GM23338 (cell line): ENCODE measurements around the gene HSPA9. TPM values are rescaled to one million over a fixed set of nuclear protein-coding genes. Genes with fewer than 3 reads are reported as not detected.

Source experiments
- ATAC-seq: fragments of 200-7000 bp; cut with Tn5 transposase; 3 replicates; pipeline ENCODE4 v1.9.1; 2020
- DNase-seq: peaks from one replicate; pipeline ENCODE4 v3.0.0-alpha.2; 2015; ENCODE audit warnings: low spot score
- H2AFZ ChIP-seq: fragments of 200-600 bp; sonication (generic); 2 replicates; pipeline ENCODE4 v1.8.0; 2016; ENCODE audit warnings: antibody characterized with exemption, mild to moderate bottlenecking, moderate library complexity
- H3F3A ChIP-seq: fragments of 200-600 bp; sonication (generic); replicated peaks from 2 replicates; pipeline ENCODE4 v1.8.0; 2017; ENCODE audit warnings: antibody characterized with exemption, mixed run types, low read depth
- H3K27ac ChIP-seq: fragments of 200-600 bp; sonication (generic); 2 replicates; pipeline ENCODE4 v1.6.1; 2016; ENCODE audit warnings: low read depth
- H3K27me3 ChIP-seq: fragments of 200-600 bp; sonication (generic); 2 replicates; pipeline ENCODE4 v1.8.0; 2016; ENCODE audit warnings: mild to moderate bottlenecking, mixed run types, moderate library complexity; ENCODE audit not compliant: insufficient read depth
- H3K36me3 ChIP-seq: fragments of 200-600 bp; sonication (generic); 2 replicates; pipeline ENCODE4 v1.8.0; 2016; ENCODE audit warnings: mild to moderate bottlenecking; ENCODE audit not compliant: insufficient read depth
- H3K4me1 ChIP-seq: fragments of 200-600 bp; sonication (generic); 2 replicates; pipeline ENCODE4 v1.8.0; 2016; ENCODE audit warnings: mild to moderate bottlenecking, moderate library complexity; ENCODE audit not compliant: insufficient read depth
- H3K4me2 ChIP-seq: fragments of 200-600 bp; sonication (generic); 2 replicates; pipeline ENCODE4 v1.7.1; 2017; ENCODE audit warnings: mixed run types
- H3K4me3 ChIP-seq: fragments of 200-600 bp; sonication (generic); 2 replicates; pipeline ENCODE4 v1.6.1; 2016; ENCODE audit warnings: mixed run types
- H3K79me2 ChIP-seq: fragments of 200-600 bp; sonication (generic); replicated peaks from 2 replicates; pipeline ENCODE4 v1.8.0; 2017; ENCODE audit warnings: mild to moderate bottlenecking; ENCODE audit not compliant: insufficient read depth
- H3K9me2 ChIP-seq: fragments of 200-600 bp; sonication (generic); 2 replicates; pipeline ENCODE4 v1.8.0; 2017; ENCODE audit not compliant: insufficient read depth
- H4K20me1 ChIP-seq: fragments of 200-600 bp; sonication (generic); replicated peaks from 2 replicates; pipeline ENCODE4 v1.8.0; 2017; ENCODE audit warnings: mild to moderate bottlenecking; ENCODE audit not compliant: insufficient read depth
- H3K27ac Mint-ChIP-seq: 2 replicates; pipeline ENCODE4 v1.8.0; 2020; ENCODE audit warnings: inconsistent platforms, mild to moderate bottlenecking, moderate library complexity, mixed read lengths
- H3K27me3 Mint-ChIP-seq: 3 replicates; pipeline ENCODE4 v1.8.0; 2022; ENCODE audit warnings: low read depth, mild to moderate bottlenecking, moderate library complexity, mixed read lengths, inconsistent platforms; ENCODE audit not compliant: insufficient read depth, poor library complexity
- H3K36me3 Mint-ChIP-seq: 3 replicates; pipeline ENCODE4 v1.8.0; 2021; ENCODE audit warnings: low read depth, mild to moderate bottlenecking, inconsistent platforms, moderate library complexity, mixed read lengths
- H3K4me1 Mint-ChIP-seq: 3 replicates; pipeline ENCODE4 v1.8.0; 2020; ENCODE audit warnings: mild to moderate bottlenecking, inconsistent platforms, mixed read lengths
- H3K4me3 Mint-ChIP-seq: 3 replicates; pipeline ENCODE4 v1.8.0; 2021; ENCODE audit warnings: moderate library complexity, mild to moderate bottlenecking, inconsistent platforms, mixed read lengths
- H3K9me3 Mint-ChIP-seq: 3 replicates; pipeline ENCODE4 v1.8.0; 2020; ENCODE audit warnings: moderate library complexity, mild to moderate bottlenecking, inconsistent platforms, mixed read lengths
- CREB1 ChIP-seq: fragments of 250-450 bp; sonication (Bioruptor Pico); IDR thresholded peaks from 2 replicates; pipeline ENCODE4 v1.5.0; 2020; ENCODE audit warnings: low read depth, mild to moderate bottlenecking, moderate library complexity
- EZH2 ChIP-seq: fragments of 200-600 bp; sonication (generic); IDR thresholded peaks from one replicate; pipeline ENCODE4 v1.8.0; 2017; ENCODE audit warnings: antibody characterized with exemption, mild to moderate bottlenecking, low read depth; ENCODE audit not compliant: unreplicated experiment
- EZH2phosphoT487 ChIP-seq: fragments of 200-600 bp; sonication (generic); IDR thresholded peaks from one replicate; pipeline ENCODE4 v1.8.1; 2018; ENCODE audit warnings: antibody characterized with exemption; ENCODE audit not compliant: unreplicated experiment
- JUNB ChIP-seq: IDR thresholded peaks from one replicate; pipeline ENCODE4 v1.6.1; 2016; ENCODE audit warnings: antibody characterized with exemption; ENCODE audit not compliant: unreplicated experiment
- NANOG ChIP-seq: IDR thresholded peaks from 2 replicates; pipeline ENCODE4 v1.6.1; 2016; ENCODE audit warnings: antibody characterized with exemption, borderline replicate concordance
- POLR2AphosphoS5 ChIP-seq: IDR thresholded peaks from 2 replicates; pipeline ENCODE4 v1.6.1; 2016; ENCODE audit warnings: antibody characterized with exemption, low read depth
- REST ChIP-seq: IDR thresholded peaks from one replicate; pipeline ENCODE4 v1.6.1; 2018; ENCODE audit warnings: antibody characterized with exemption; ENCODE audit not compliant: unreplicated experiment
- STAT1 ChIP-seq: IDR thresholded peaks from one replicate; pipeline ENCODE4 v1.6.1; 2016; ENCODE audit warnings: antibody characterized with exemption; ENCODE audit not compliant: unreplicated experiment
- ZNF114 ChIP-seq: fragments of 250-450 bp; sonication (Bioruptor Pico); IDR thresholded peaks from 2 replicates; pipeline ENCODE4 v1.5.0; 2020; ENCODE audit warnings: mild to moderate bottlenecking, moderate library complexity
- ZNF331 ChIP-seq: fragments of 250-450 bp; sonication (Bioruptor Pico); IDR thresholded peaks from 2 replicates; pipeline ENCODE4 v1.5.0; 2020; ENCODE audit warnings: low read depth, mild to moderate bottlenecking, moderate library complexity
- ZNF462 ChIP-seq: fragments of 250-450 bp; sonication (Bioruptor Pico); IDR thresholded peaks from 2 replicates; pipeline ENCODE4 v1.5.0; 2020; ENCODE audit warnings: mild to moderate bottlenecking, moderate library complexity
- polyA plus RNA-seq: library from polyadenylated mRNA; unstranded; fragments of >200 nt; fragmentation: Nextera tagmentation; extraction: Ambion mirVana; gene quantifications from 2 replicates; pipeline ENCODE4 v1.2.1, GENCODE V29; 2016
- total RNA-seq: library from RNA; depleted of rRNA; stranded (reverse); fragments of >200 nt; shearing (Covaris generic); gene quantifications from 2 replicates; pipeline ENCODE4 v1.2.3, GENCODE V29; 2014
- TF ChIP-seq, protein P1 (sequence below): IDR thresholded peaks from 2 replicates; pipeline ENCODE4 v1.6.1; 2016; ENCODE audit warnings: antibody characterized with exemption
- TF ChIP-seq, protein P2 (sequence below), 2 experiments: fragments of 200-600 bp in 1 of 2; sonication (generic) in 1 of 2; conservative IDR thresholded peaks; 2 replicates each; pipeline versions ENCODE4 v1.5.1 to v1.6.1; 2016 to 2017; ENCODE audit warnings: antibody characterized with exemption in 2 of 2, low read depth in 2 of 2, mild to moderate bottlenecking in 2 of 2, moderate library complexity in 1 of 2

HSPA9 gene
- total and polyA plus RNA-seq, 2 experiments from 2014 or later: 302 to 751 TPM

DNA sequence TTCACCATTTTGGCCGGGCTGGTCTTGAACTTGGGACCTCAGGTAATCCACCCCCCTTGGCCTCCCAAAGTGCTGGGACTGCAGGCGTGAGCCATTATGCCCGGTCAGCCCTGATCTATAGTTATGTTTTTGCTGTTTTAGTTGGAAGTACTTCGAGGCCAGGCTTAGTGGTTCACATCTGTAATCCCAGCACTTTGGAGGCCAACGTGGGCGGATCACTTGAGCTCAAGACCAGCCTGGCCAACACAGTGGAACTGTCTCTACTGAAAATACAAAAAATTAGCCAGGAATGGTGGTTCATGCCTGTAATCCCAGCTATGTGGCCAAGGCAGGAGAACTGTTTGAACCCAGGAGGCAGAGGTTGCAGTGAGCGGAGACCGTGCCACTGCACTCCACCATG is 2.0 kb downstream of the HSPA9 start:
- DNase-seq: no peak
- Histone ChIP-seq H4K20me1 (peaks cover 39% of the 10 kb centered on the region), H3K9me2 (no peaks in the 10 kb centered on the region), H3K4me3 (no peak overlapping the region), H3F3A (peaks cover 44% of the 10 kb centered on the region), H3K27me3 (no peaks in the 10 kb centered on the region), H3K4me2 (no peak overlapping the region), H3K79me2 (peaks cover 71% of the 10 kb centered on the region), H3K27ac (peak overlapping the region; percentile 63; the same call in 1 of the 2 replicates), H3K4me1 (peaks cover 6% of the 10 kb centered on the region), H2AFZ (no peak overlapping the region), H3K36me3 (peaks cover 57% of the 10 kb centered on the region)
- no peak for ATAC-seq
- peaks cover 14% of the 10 kb centered on the region for H3K4me1 Mint-ChIP-seq
- H3K27ac Mint-ChIP-seq: peak overlapping the region; percentile 77; the same call in 1 of the 2 replicates
- H3K4me3 Mint-ChIP-seq: peak overlapping the region; percentile 100; the same call in 1 of the 3 replicates
- no peak for TF ChIP-seq POLR2AphosphoS5
- no peak for TF ChIP-seq ZNF331
- no peak for TF ChIP-seq JUNB
- TF ChIP-seq, protein P1, sequence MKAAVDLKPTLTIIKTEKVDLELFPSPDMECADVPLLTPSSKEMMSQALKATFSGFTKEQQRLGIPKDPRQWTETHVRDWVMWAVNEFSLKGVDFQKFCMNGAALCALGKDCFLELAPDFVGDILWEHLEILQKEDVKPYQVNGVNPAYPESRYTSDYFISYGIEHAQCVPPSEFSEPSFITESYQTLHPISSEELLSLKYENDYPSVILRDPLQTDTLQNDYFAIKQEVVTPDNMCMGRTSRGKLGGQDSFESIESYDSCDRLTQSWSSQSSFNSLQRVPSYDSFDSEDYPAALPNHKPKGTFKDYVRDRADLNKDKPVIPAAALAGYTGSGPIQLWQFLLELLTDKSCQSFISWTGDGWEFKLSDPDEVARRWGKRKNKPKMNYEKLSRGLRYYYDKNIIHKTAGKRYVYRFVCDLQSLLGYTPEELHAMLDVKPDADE: no peak
- no peak for TF ChIP-seq ZNF114
- TF ChIP-seq, protein P2, sequence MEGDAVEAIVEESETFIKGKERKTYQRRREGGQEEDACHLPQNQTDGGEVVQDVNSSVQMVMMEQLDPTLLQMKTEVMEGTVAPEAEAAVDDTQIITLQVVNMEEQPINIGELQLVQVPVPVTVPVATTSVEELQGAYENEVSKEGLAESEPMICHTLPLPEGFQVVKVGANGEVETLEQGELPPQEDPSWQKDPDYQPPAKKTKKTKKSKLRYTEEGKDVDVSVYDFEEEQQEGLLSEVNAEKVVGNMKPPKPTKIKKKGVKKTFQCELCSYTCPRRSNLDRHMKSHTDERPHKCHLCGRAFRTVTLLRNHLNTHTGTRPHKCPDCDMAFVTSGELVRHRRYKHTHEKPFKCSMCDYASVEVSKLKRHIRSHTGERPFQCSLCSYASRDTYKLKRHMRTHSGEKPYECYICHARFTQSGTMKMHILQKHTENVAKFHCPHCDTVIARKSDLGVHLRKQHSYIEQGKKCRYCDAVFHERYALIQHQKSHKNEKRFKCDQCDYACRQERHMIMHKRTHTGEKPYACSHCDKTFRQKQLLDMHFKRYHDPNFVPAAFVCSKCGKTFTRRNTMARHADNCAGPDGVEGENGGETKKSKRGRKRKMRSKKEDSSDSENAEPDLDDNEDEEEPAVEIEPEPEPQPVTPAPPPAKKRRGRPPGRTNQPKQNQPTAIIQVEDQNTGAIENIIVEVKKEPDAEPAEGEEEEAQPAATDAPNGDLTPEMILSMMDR (conservative IDR thresholded peaks at IDR 0.05; ENCODE audit: low read depth in 2 of 2): no peak
- no peak for TF ChIP-seq CREB1 (CRISPR knock-in tag)
- TF ChIP-seq EZH2: no peak
- TF ChIP-seq STAT1: no peak
- TF ChIP-seq ZNF462 (CRISPR knock-in tag): no peak
- TF ChIP-seq REST: no peak
- TF ChIP-seq EZH2phosphoT487: no peak
- no peak for TF ChIP-seq NANOG
- peaks cover 76% of the 10 kb centered on the region for H3K36me3 Mint-ChIP-seq
- H3K9me3 Mint-ChIP-seq: peaks cover 10% of the 10 kb centered on the region; the same call in 2 of the 3 replicates
- H3K27me3 Mint-ChIP-seq: peaks cover 13% of the 10 kb centered on the region
